Activated naive CD8-positive, alpha-beta T cell (primary cell): Measurements from ENCODE around the gene LTA.
"Not testable (repeated sequence)": the region's sequence is repeated elsewhere in the genome, so short reads cannot be mapped to it uniquely, and the experiment has no call there.

ENCODE experiments used
- H3K27ac Mint-ChIP-seq: one replicate; pipeline ENCODE4 v1.8.0; 2021; ENCODE audit warnings: mixed read lengths
- H3K27me3 Mint-ChIP-seq: one replicate; pipeline ENCODE4 v1.8.0; 2021; ENCODE audit warnings: mixed read lengths
- H3K36me3 Mint-ChIP-seq: one replicate; pipeline ENCODE4 v1.8.0; 2021; ENCODE audit warnings: mixed read lengths
- H3K4me1 Mint-ChIP-seq: one replicate; pipeline ENCODE4 v1.8.0; 2021; ENCODE audit warnings: low read depth, mixed read lengths
- H3K4me3 Mint-ChIP-seq: one replicate; pipeline ENCODE4 v1.8.0; 2021; ENCODE audit warnings: mild to moderate bottlenecking, mixed read lengths
- H3K9me3 Mint-ChIP-seq: one replicate; pipeline ENCODE4 v1.8.0; 2021; ENCODE audit warnings: low read depth, mixed read lengths

LTA gene

DNA sequence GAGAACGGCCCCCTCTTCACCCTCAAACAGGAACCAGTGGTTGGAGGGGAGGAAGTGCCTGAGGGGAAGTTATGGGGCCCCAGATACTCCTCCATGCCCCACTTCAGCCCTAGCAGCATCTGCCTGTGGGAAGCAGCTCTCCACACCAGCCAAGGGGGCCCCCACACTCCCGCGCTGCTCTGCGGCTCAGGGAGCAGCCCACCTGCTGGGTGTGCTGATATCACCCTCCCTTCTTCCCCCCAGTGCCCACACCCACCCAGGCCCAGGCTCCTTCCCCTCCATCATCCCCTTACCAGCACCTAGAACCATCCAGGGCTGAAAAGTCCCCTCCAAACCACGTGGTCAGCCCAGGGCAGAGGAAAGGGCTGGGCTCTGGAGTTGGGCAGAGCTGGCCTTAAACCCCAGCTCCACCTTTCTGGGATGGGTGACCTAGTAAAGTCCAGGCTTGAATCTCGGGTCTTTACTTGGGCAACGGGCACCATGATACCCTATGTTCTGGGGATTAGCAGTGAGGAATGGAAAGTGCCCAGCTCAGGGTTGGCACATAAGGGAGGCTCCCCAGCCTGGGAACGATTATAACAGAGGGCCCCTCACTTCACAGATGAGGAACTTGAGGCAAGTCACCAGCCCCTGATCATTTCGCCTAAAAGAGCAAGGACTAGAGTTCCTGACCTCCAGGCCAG, 14.7 kb downstream of the LTA start:
- peaks cover 61% of the 10 kb centered on the region for H3K4me1 Mint-ChIP-seq
- H3K4me3 Mint-ChIP-seq, result peak overlapping the region; percentile 82
- no peaks in the 10 kb centered on the region for H3K9me3 Mint-ChIP-seq
- H3K36me3 Mint-ChIP-seq, result peaks cover 4% of the 10 kb centered on the region
- no peaks in the 10 kb centered on the region for H3K27me3 Mint-ChIP-seq
- H3K27ac Mint-ChIP-seq, result peak overlapping the region; percentile 91

GRCh38 chr6:31587791-31588777, 16.0 kb downstream of the LTA start:
- H3K36me3 Mint-ChIP-seq, result peaks cover 2% of the 10 kb centered on the region
- peaks cover 62% of the 10 kb centered on the region for H3K4me1 Mint-ChIP-seq
- no peaks in the 10 kb centered on the region for H3K27me3 Mint-ChIP-seq
- no peaks in the 10 kb centered on the region for H3K9me3 Mint-ChIP-seq
- H3K4me3 Mint-ChIP-seq, result peak overlapping the region; percentile 83
- peak overlapping the region; percentile 97 for H3K27ac Mint-ChIP-seq

- Mint-ChIP-seq H3K4me3 (peak overlapping the region; percentile 3), H3K9me3 (no peaks in the 10 kb centered on the region), H3K27me3 (no peaks in the 10 kb centered on the region), H3K27ac (peak overlapping the region; percentile 68), H3K36me3 (peaks cover 2% of the 10 kb centered on the region), H3K4me1 (peaks cover 61% of the 10 kb centered on the region)
These were observed 17.0 kb downstream of the LTA start for GRCh38 chr6:31588871-31589650.

- H3K36me3 Mint-ChIP-seq, H3K27ac Mint-ChIP-seq, H3K4me3 Mint-ChIP-seq, H3K9me3 Mint-ChIP-seq, H3K27me3 Mint-ChIP-seq: not testable (repeated sequence)
- H3K4me1 Mint-ChIP-seq, result peaks cover 55% of the 10 kb centered on the region
These were observed 18.6 kb downstream of the LTA start for GRCh38 chr6:31590691-31591090.

DNA sequence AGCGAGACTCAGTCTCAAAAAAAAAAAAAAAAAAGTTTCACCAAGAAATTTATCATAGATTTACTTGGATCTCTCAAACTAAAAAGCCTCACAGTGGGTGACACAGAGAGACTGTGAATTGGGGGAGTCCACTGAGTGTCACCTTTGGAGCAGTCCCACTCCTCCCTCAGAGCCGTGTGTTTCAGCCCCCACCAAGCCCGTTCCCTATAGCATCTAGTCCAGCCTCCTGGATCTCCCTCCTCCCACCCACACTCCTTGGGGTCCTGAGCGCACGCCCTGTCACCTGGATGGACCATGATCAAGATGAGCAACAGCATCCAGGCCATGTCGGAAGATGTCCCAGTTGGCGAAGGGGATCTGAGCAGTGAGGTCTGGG, 20.3 kb downstream of the LTA start:
- peaks cover 51% of the 10 kb centered on the region for H3K4me1 Mint-ChIP-seq
- H3K27ac Mint-ChIP-seq, result peak overlapping the region; percentile 76
- no peaks in the 10 kb centered on the region for H3K9me3 Mint-ChIP-seq
- peak overlapping the region; percentile 68 for H3K4me3 Mint-ChIP-seq
- peaks cover 2% of the 10 kb centered on the region for H3K36me3 Mint-ChIP-seq
- H3K27me3 Mint-ChIP-seq, result no peaks in the 10 kb centered on the region

- Mint-ChIP-seq H3K27ac (peak overlapping the region; percentile 79), H3K36me3 (no peaks in the 10 kb centered on the region), H3K9me3 (no peaks in the 10 kb centered on the region), H3K4me1 (peaks cover 43% of the 10 kb centered on the region), H3K4me3 (peak overlapping the region; percentile 20), H3K27me3 (no peaks in the 10 kb centered on the region)
These were observed 24.9 kb downstream of the LTA start for GRCh38 chr6:31597006-31597405.

DNA sequence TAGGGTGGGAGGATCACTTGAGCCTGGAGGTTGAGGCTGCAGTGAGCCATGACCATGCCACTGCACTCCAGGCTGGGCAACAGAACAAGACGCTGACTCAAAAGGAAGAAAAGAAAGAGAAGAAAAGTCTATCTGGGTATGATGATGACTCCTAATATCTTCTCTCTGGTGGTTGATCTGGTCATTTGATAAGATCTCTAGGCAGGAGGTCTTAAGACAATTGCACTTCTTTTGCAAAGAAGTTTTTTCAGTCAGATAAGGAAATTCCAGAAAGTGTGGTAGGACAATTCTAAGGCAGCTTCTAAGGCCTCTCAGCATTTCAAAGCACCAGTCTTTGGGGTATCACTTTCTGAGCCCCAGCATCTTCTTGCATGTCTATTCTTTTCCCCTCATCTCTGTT, 35.2 kb downstream of the LTA start:
- no peaks in the 10 kb centered on the region for H3K27me3 Mint-ChIP-seq
- H3K9me3 Mint-ChIP-seq, result no peaks in the 10 kb centered on the region
- no peak overlapping the region for H3K4me3 Mint-ChIP-seq
- H3K27ac Mint-ChIP-seq, result no peak overlapping the region
- H3K4me1 Mint-ChIP-seq, result no peaks in the 10 kb centered on the region
- H3K36me3 Mint-ChIP-seq, result no peaks in the 10 kb centered on the region

- no peak overlapping the region for H3K4me3 Mint-ChIP-seq
These were observed 37.7 kb downstream of the LTA start for GRCh38 chr6:31609519-31610406.

GRCh38 chr6:31610968-31611367, 38.9 kb downstream of the LTA start:
- Mint-ChIP-seq H3K4me3 (no peak overlapping the region), H3K36me3 (no peaks in the 10 kb centered on the region), H3K27ac (no peak overlapping the region), H3K4me1 (peaks cover 19% of the 10 kb centered on the region), H3K9me3 (no peaks in the 10 kb centered on the region), H3K27me3 (no peaks in the 10 kb centered on the region)

More at GRCh38 chr6:31609519-31610406, 37.7 kb downstream of the LTA start:
- H3K36me3 Mint-ChIP-seq, result no peaks in the 10 kb centered on the region
- H3K9me3 Mint-ChIP-seq, result no peaks in the 10 kb centered on the region
- H3K4me1 Mint-ChIP-seq, result peaks cover 7% of the 10 kb centered on the region
- H3K27me3 Mint-ChIP-seq, result no peaks in the 10 kb centered on the region
- H3K27ac Mint-ChIP-seq, result no peak overlapping the region

DNA sequence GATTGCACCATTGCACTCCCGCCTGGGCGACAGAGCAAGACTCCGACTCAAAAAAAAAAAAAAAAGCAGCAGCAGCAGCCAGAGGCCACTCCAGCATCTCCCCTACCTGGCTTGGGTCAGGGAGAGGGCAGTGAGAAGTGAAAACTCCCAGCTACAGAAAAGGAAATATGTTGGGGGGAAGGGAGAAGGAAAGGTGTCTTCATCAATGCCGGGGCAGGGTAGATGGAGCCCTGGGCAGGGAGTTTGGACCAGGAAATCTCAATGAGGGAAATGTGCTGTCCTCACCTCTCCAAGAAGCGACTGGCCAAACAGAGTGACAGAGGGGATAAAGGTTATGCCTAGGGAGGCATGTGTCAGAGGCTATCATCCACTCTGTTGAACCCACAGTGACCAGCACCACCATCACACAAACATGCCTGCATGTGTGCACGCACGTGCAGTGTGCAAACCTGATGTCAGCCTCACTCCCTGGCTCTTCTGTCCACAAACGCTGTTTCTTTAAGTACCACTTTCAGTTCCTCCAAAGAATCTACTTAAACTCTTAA, 42.1 kb downstream of the LTA start:
- Mint-ChIP-seq H3K4me1 (peaks cover 38% of the 10 kb centered on the region), H3K4me3 (no peak overlapping the region), H3K9me3 (no peaks in the 10 kb centered on the region)

DNA sequence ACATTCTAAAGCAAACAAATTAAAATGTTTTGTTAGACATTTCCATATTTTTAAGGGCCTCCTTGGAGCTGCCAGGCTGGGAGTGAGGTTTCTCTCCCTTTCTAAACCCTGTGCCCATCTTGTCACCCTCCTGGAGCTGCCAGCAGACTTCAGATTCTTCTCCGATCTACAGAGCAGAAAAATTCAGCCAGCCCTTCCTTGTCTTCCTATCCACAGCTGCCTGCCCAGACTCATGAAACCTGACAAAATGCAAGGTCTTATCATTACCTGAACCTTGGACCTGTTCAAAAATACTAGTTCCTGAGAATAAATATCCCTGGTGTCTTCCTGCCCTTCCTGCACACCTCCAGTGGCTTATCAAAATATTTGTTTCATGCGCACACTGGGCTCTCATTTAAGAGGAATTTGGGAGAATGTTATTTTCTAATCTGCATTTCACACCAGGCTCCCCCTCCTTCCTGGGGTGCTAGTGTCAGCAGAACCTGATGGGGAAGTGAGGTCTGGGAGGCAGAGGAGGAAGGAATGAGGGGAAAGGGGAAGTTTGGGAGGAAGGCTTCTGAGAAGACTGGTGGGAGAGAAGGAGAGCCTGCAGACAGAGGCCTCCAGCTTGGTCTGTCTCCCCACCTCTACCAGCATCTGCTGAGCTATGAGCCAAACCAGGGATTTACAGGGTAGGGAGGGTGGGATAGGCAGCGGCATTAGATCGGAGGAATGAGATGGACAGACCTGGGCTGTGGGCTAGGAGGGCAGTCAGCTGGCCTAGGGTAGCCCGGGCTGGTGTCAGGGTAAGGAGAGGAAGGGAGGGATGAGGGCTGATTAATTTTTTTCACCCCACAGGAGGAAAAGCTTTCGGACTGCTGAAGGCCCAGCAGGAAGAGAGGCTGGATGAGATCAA, 42.8 kb downstream of the LTA start, which contains the start of gene AIF1:
Gene AIF1 (plus strand): TSS at position 551 of the 895 bp plus-strand sequence. CDS start 96 bp downstream, at position 647.
- peaks cover 2% of the 10 kb centered on the region for H3K36me3 Mint-ChIP-seq
- H3K4me1 Mint-ChIP-seq, result peaks cover 42% of the 10 kb centered on the region
- H3K27me3 Mint-ChIP-seq, result no peaks in the 10 kb centered on the region

More for the DNA sequence above, 42.1 kb downstream of the LTA start:
- Mint-ChIP-seq H3K27me3 (no peaks in the 10 kb centered on the region), H3K36me3 (no peaks in the 10 kb centered on the region), H3K27ac (peak overlapping the region; percentile 22)

GRCh38 chr6:31615748-31616147, 43.7 kb downstream of the LTA start:
- Mint-ChIP-seq H3K4me1 (peaks cover 44% of the 10 kb centered on the region), H3K4me3 (peak overlapping the region; percentile 89), H3K27me3 (no peaks in the 10 kb centered on the region), H3K27ac (peak overlapping the region; percentile 97), H3K9me3 (no peaks in the 10 kb centered on the region), H3K36me3 (peaks cover 2% of the 10 kb centered on the region)

More for the DNA sequence above, 42.8 kb downstream of the LTA start, which contains the start of gene AIF1:
- H3K4me3 Mint-ChIP-seq, result peak within 1 kb of the TSS; percentile 89
- H3K27ac Mint-ChIP-seq, result peak within 1 kb of the TSS; percentile 97
- no peaks in the 10 kb centered on the region for H3K9me3 Mint-ChIP-seq

GRCh38 chr6:31617010-31617409, 44.9 kb downstream of the LTA start:
- peak overlapping the region; percentile 97 for H3K27ac Mint-ChIP-seq
- H3K27me3 Mint-ChIP-seq, result no peaks in the 10 kb centered on the region
- peak overlapping the region; percentile 89 for H3K4me3 Mint-ChIP-seq
- H3K9me3 Mint-ChIP-seq, result no peaks in the 10 kb centered on the region
- peaks cover 50% of the 10 kb centered on the region for H3K4me1 Mint-ChIP-seq
- peaks cover 2% of the 10 kb centered on the region for H3K36me3 Mint-ChIP-seq
